H9 (cell line): Measurements from ENCODE around the gene PLS3. TPM values are rescaled to one million over a fixed set of nuclear protein-coding genes. Genes with fewer than 3 reads are reported as not detected.

Experiments used
- DNase-seq: peaks from one replicate; pipeline ENCODE4 v3.0.0-alpha.2; 2017
- H2AFZ ChIP-seq: one replicate; pipeline ENCODE4 v1.6.1; 2013; ENCODE audit warnings: mild to moderate bottlenecking, low read length, control low read depth, moderate library complexity
- H2AK5ac ChIP-seq: 2 replicates; pipeline ENCODE4 v1.6.1; 2013; ENCODE audit warnings: low read length, control low read depth, mixed read lengths; ENCODE audit not compliant: insufficient read length
- H2BK120ac ChIP-seq: one replicate; pipeline ENCODE4 v1.6.1; 2013; ENCODE audit warnings: low read depth, mild to moderate bottlenecking, low read length, control low read depth, inconsistent platforms; ENCODE audit not compliant: poor library complexity, severe bottlenecking
- H2BK12ac ChIP-seq: 2 replicates; pipeline ENCODE4 v1.6.1; 2013; ENCODE audit warnings: low read length, control low read depth, mixed read lengths, low read depth; ENCODE audit not compliant: insufficient read length
- H2BK15ac ChIP-seq: 2 replicates; pipeline ENCODE4 v1.6.1; 2013; ENCODE audit warnings: low read depth, low read length, control low read depth
- H2BK20ac ChIP-seq: one replicate; pipeline ENCODE4 v1.6.1; 2013; ENCODE audit warnings: low read depth, mild to moderate bottlenecking, low read length, control low read depth, inconsistent platforms; ENCODE audit not compliant: poor library complexity, severe bottlenecking
- H2BK5ac ChIP-seq: 2 replicates; pipeline ENCODE4 v1.6.1; 2013; ENCODE audit warnings: low read length, control low read depth, mixed read lengths; ENCODE audit not compliant: insufficient read length
- H3K14ac ChIP-seq: 2 replicates; pipeline ENCODE4 v1.6.1; 2013; ENCODE audit warnings: low read length, control low read depth; ENCODE audit not compliant: insufficient read depth
- H3K18ac ChIP-seq: 2 replicates; pipeline ENCODE4 v1.6.1; 2013; ENCODE audit warnings: low read depth, mild to moderate bottlenecking, mixed read lengths, low read length, control low read depth; ENCODE audit not compliant: insufficient read length
- H3K23ac ChIP-seq: 2 replicates; pipeline ENCODE4 v1.6.1; 2013; ENCODE audit warnings: low read length, control low read depth, mixed read lengths, low read depth; ENCODE audit not compliant: insufficient read length
- H3K23me2 ChIP-seq: 2 replicates; pipeline ENCODE4 v1.6.1; 2013; ENCODE audit warnings: low read depth, mild to moderate bottlenecking, mixed read lengths, low read length, control low read depth; ENCODE audit not compliant: insufficient read length, poor library complexity, severe bottlenecking
- H3K27ac ChIP-seq: 2 replicates; pipeline ENCODE4 v1.5.1; 2013; ENCODE audit warnings: low read length, control low read depth, mixed read lengths, low read depth; ENCODE audit not compliant: insufficient read length
- H3K27me3 ChIP-seq: 2 replicates; pipeline ENCODE4 v1.6.1; 2013; ENCODE audit warnings: low read length, control low read depth, inconsistent platforms; ENCODE audit not compliant: insufficient read depth
- H3K4ac ChIP-seq: 2 replicates; pipeline ENCODE4 v1.6.1; 2013; ENCODE audit warnings: low read depth, mild to moderate bottlenecking, control low read depth, inconsistent platforms, low read length, moderate library complexity
- H3K4me1 ChIP-seq: 2 replicates; pipeline ENCODE4 v1.6.1; 2013; ENCODE audit warnings: low read length, control low read depth, inconsistent platforms; ENCODE audit not compliant: insufficient read depth
- H3K4me2 ChIP-seq: 2 replicates; pipeline ENCODE4 v1.6.1; 2013; ENCODE audit warnings: low read length, control low read depth, mixed read lengths; ENCODE audit not compliant: insufficient read length, insufficient read depth
- H3K56ac ChIP-seq: 2 replicates; pipeline ENCODE4 v1.6.1; 2013; ENCODE audit warnings: low read depth, mild to moderate bottlenecking, mixed read lengths, low read length, control low read depth; ENCODE audit not compliant: insufficient read length
- H3K79me1 ChIP-seq: 2 replicates; pipeline ENCODE4 v1.6.1; 2013; ENCODE audit warnings: low read depth, mild to moderate bottlenecking, moderate library complexity, low read length, control low read depth, inconsistent platforms; ENCODE audit not compliant: insufficient read depth, poor library complexity, severe bottlenecking
- H3K79me2 ChIP-seq: 2 replicates; pipeline ENCODE4 v1.6.1; 2013; ENCODE audit warnings: low read length, control low read depth, inconsistent platforms; ENCODE audit not compliant: insufficient read depth
- H3K9ac ChIP-seq: 2 replicates; pipeline ENCODE4 v1.6.1; 2013; ENCODE audit warnings: low read length, control low read depth, mixed read lengths; ENCODE audit not compliant: insufficient read length; ENCODE audit errors: extremely low read depth
- H3K9me3 ChIP-seq: one replicate; pipeline ENCODE4 v1.6.1; 2013; ENCODE audit warnings: low read depth, low read length, inconsistent platforms; ENCODE audit not compliant: control insufficient read depth
- H3T11ph ChIP-seq: one replicate; pipeline ENCODE4 v1.6.1; 2013; ENCODE audit warnings: mild to moderate bottlenecking, low read length, control low read depth, inconsistent platforms
- H4K20me1 ChIP-seq: one replicate; pipeline ENCODE4 v1.6.1; 2013; ENCODE audit not compliant: control insufficient read depth, insufficient read length, insufficient read depth
- H4K5ac ChIP-seq: 2 replicates; pipeline ENCODE4 v1.6.1; 2013; ENCODE audit warnings: low read depth, mild to moderate bottlenecking, mixed read lengths, low read length, control low read depth; ENCODE audit not compliant: insufficient read length
- H4K8ac ChIP-seq: replicated peaks from 2 replicates; pipeline ENCODE4 v1.6.1; 2013; ENCODE audit warnings: low read length, control low read depth, mixed read lengths, low read depth; ENCODE audit not compliant: insufficient read length
- H4K91ac ChIP-seq: 2 replicates; pipeline ENCODE4 v1.6.1; 2013; ENCODE audit warnings: low read depth, mild to moderate bottlenecking, moderate library complexity, mixed read lengths, low read length, control low read depth; ENCODE audit not compliant: insufficient read length
- H3K27ac Mint-ChIP-seq, 3 experiments: 2 replicates in 2 of 3; 3 replicates in 1 of 3; pipeline ENCODE4 v1.8.0; 2020 to 2021; ENCODE audit warnings: mixed read lengths in 3 of 3, mild to moderate bottlenecking in 1 of 3, moderate library complexity in 1 of 3
- H3K27me3 Mint-ChIP-seq: 2 replicates; pipeline ENCODE4 v1.8.0; 2021; ENCODE audit warnings: low read depth, mild to moderate bottlenecking, moderate library complexity, mixed read lengths
- H3K36me3 Mint-ChIP-seq, 3 experiments: 2 replicates in 2 of 3; 3 replicates in 1 of 3; pipeline ENCODE4 v1.8.0; 2020 to 2021; ENCODE audit warnings: low read depth in 3 of 3, mixed read lengths in 3 of 3; ENCODE audit not compliant: insufficient read depth in 1 of 3
- H3K4me1 Mint-ChIP-seq, 2 experiments: 2 replicates each; pipeline ENCODE4 v1.8.0; 2020; ENCODE audit warnings: mixed read lengths in 2 of 2
- H3K4me3 Mint-ChIP-seq, 2 experiments: 2 replicates in 1 of 2; 3 replicates in 1 of 2; pipeline ENCODE4 v1.8.0; 2020 to 2021; ENCODE audit warnings: mild to moderate bottlenecking in 2 of 2, mixed read lengths in 2 of 2, moderate library complexity in 1 of 2
- H3K9me3 Mint-ChIP-seq, 2 experiments: 2 replicates in 1 of 2; 3 replicates in 1 of 2; pipeline ENCODE4 v1.8.0; 2020; ENCODE audit warnings: mild to moderate bottlenecking in 2 of 2, mixed read lengths in 2 of 2, moderate library complexity in 1 of 2
- WGBS: extraction: QIAGEN DNeasy Blood & Tissue Kit; methylation state at CpG from one replicate; pipeline ENCODE4 v1.1.7; 2013; ENCODE audit warnings: missing lambda C conversion rate, low lambda C conversion rate, mixed read lengths; ENCODE audit not compliant: insufficient read length; ENCODE audit errors: extremely low coverage; 5-methylcytosine and 5-hydroxymethylcytosine counted together
- total RNA-seq: library from RNA; stranded (reverse); gene quantifications from 2 replicates; pipeline ENCODE4 v1.2.1, GENCODE V29; 2021
- TF ChIP-seq, protein P1 (sequence below): fragments of 200-600 bp; sonication (generic); conservative IDR thresholded peaks from 3 replicates; pipeline ENCODE4 v1.8.0; 2021; ENCODE audit warnings: antibody characterized with exemption, mild to moderate bottlenecking

Gene PLS3
- total RNA-seq, 1 experiment from 2014 or later, result 315 TPM

DNA sequence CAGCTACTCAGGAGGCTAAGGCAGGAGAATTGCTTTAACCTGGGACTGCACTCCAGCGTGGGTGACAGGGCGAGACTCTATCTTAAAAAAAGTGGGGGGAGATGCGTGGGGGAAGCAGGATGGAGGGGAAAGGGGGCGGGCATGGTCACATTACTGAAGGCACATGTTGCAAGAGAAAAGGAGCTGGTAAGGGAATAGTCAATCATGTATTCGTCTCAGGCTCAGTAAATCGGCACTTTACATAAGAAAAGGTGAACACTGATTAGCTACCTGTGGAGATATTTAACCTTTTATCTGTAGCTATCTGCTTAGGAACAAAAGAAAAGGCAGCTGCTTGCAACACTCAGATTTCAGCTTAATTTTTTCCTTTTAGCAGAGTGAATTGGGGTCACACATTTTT lies 132.5 kb downstream of the PLS3 start:
- peak overlapping the region; percentile 93 for H2BK5ac ChIP-seq
- H3K56ac ChIP-seq, result no peak overlapping the region
- H2BK20ac ChIP-seq, result peak overlapping the region; percentile 95
- peak overlapping the region; percentile 63 for H2BK120ac ChIP-seq
- no CpG with 5 or more reads among the region's 6 CpGs for WGBS
- peaks cover 0 to 4% (median 0%) of the 10 kb centered on the region in 3 experiments; a peak in 1 of 7 replicates for H3K36me3 Mint-ChIP-seq
- no peak overlapping the region for H3T11ph ChIP-seq
- H3K4me1 ChIP-seq, result peaks cover 24% of the 10 kb centered on the region
- H3K4me2 ChIP-seq, result peak overlapping the region; percentile 41
- H4K91ac ChIP-seq, result peak overlapping the region; percentile 74
- no peak overlapping the region for H2BK15ac ChIP-seq
- no peak overlapping the region for H2AK5ac ChIP-seq
- H3K9me3 ChIP-seq, result no peaks in the 10 kb centered on the region
- H3K18ac ChIP-seq, result peak overlapping the region; percentile 89
- peak overlapping the region; percentile 50; the same call in 1 of the 2 replicates for H3K4ac ChIP-seq
- no peak overlapping the region for H4K8ac ChIP-seq
- peak overlapping the region; percentile 99 for H3K27ac ChIP-seq
- H3K4me1 Mint-ChIP-seq, result peaks cover 60 to 68% of the 10 kb centered on the region in 2 experiments
- no peaks in the 10 kb centered on the region for H3K79me2 ChIP-seq
- H3K9me3 Mint-ChIP-seq, result no peaks in the 10 kb centered on the region; a peak in 1 of 5 replicates
- H3K27me3 Mint-ChIP-seq, result no peaks in the 10 kb centered on the region
- peak overlapping the region; percentile 52; the same call in 1 of the 2 replicates for H3K14ac ChIP-seq
- DNase-seq, result peak; percentile 63
- no peaks in the 10 kb centered on the region for H4K20me1 ChIP-seq
- TF ChIP-seq, protein P1, sequence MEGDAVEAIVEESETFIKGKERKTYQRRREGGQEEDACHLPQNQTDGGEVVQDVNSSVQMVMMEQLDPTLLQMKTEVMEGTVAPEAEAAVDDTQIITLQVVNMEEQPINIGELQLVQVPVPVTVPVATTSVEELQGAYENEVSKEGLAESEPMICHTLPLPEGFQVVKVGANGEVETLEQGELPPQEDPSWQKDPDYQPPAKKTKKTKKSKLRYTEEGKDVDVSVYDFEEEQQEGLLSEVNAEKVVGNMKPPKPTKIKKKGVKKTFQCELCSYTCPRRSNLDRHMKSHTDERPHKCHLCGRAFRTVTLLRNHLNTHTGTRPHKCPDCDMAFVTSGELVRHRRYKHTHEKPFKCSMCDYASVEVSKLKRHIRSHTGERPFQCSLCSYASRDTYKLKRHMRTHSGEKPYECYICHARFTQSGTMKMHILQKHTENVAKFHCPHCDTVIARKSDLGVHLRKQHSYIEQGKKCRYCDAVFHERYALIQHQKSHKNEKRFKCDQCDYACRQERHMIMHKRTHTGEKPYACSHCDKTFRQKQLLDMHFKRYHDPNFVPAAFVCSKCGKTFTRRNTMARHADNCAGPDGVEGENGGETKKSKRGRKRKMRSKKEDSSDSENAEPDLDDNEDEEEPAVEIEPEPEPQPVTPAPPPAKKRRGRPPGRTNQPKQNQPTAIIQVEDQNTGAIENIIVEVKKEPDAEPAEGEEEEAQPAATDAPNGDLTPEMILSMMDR, result no peak
- H3K23me2 ChIP-seq, result no peaks in the 10 kb centered on the region
- H2BK12ac ChIP-seq, result no peak overlapping the region
- peak overlapping the region; percentile 98 to 100 (median 99) for H3K27ac Mint-ChIP-seq
- peak overlapping the region; percentile 92 for H4K5ac ChIP-seq
- H3K79me1 ChIP-seq, result no peaks in the 10 kb centered on the region
- H3K27me3 ChIP-seq, result no peaks in the 10 kb centered on the region
- H3K23ac ChIP-seq, result no peak overlapping the region
- H3K9ac ChIP-seq, result peak overlapping the region; percentile 15
- H3K4me3 Mint-ChIP-seq, result peak overlapping the region in 1 of 2 experiments; percentile 57; a peak in 3 of 5 replicates
- no peak overlapping the region for H2AFZ ChIP-seq
